Endothelial cell of umbilical vein (primary cell): ENCODE results near the gene SCIN. TPM values are rescaled to one million over a fixed set of nuclear protein-coding genes. Genes with fewer than 3 reads are reported as not detected.

Experiments used
- BruUV-seq: library from RNA; stranded (reverse); fragments of 400-500 nt; replicated peaks from 2 replicates; lab custom pipeline; 2021; lab: Mats Ljungman, UMichigan
- CTCF ChIA-PET: fragments of 300-600, 350-600 bp; sonication (Branson Sonifier 250); formaldehyde crosslinking; loops from one replicate; lab custom pipeline; 2021; ENCODE audit warnings: antibody characterized with exemption, inconsistent platforms; lab: Charles Lee
- POLR2A ChIA-PET: fragments of 300-600, 350-600 bp; sonication (Branson Sonifier 250); formaldehyde crosslinking; loops from one replicate; lab custom pipeline; 2021; ENCODE audit warnings: antibody characterized with exemption, inconsistent platforms; lab: Charles Lee
- DNase-seq: peaks from one replicate; pipeline ENCODE4 v3.0.0-alpha.2; 2011; ENCODE audit warnings: low read depth, low spot score
- FAIRE-seq: peaks from 2 replicates; lab custom pipeline; 2011; peaks lifted over from hg19 to GRCh38; lab: Jason Lieb, UNC
- H2AFZ ChIP-seq: 2 replicates; pipeline ENCODE4 v1.6.0; 2012; ENCODE audit warnings: low read depth, low read length, control low read depth, inconsistent platforms
- H3K27ac ChIP-seq: 2 replicates; pipeline ENCODE4 v1.5.1; 2011; ENCODE audit warnings: low read depth, mild to moderate bottlenecking, control low read depth, low read length, moderate library complexity; ENCODE audit not compliant: insufficient read depth
- H3K27me3 ChIP-seq, 2 experiments: 2 replicates each; pipeline versions ENCODE4 v1.6.0 to v1.6.1; 2011; ENCODE audit warnings: low read length in 2 of 2, mixed read lengths in 1 of 2; ENCODE audit not compliant: control insufficient read depth in 2 of 2, insufficient read depth in 2 of 2
- H3K36me3 ChIP-seq, 2 experiments: 2 replicates in 1 of 2; 3 replicates in 1 of 2; pipeline ENCODE4 v1.5.1; 2011; ENCODE audit warnings: low read length in 2 of 2, mild to moderate bottlenecking in 1 of 2, moderate library complexity in 1 of 2; ENCODE audit not compliant: control insufficient read depth in 2 of 2, insufficient read depth in 2 of 2; ENCODE audit errors: extremely low read depth in 1 of 2
- H3K4me1 ChIP-seq: 3 replicates; pipeline ENCODE4 v1.5.1; 2011; ENCODE audit warnings: mild to moderate bottlenecking, low read length; ENCODE audit not compliant: control insufficient read depth, insufficient read depth; ENCODE audit errors: extremely low read depth
- H3K4me2 ChIP-seq: 2 replicates; pipeline ENCODE4 v1.6.1; 2011; ENCODE audit warnings: low read length, control low read depth, mixed read lengths; ENCODE audit not compliant: insufficient read depth
- H3K4me3 ChIP-seq, 3 experiments: fragments of 200-600 bp in 1 of 3; sonication (generic), shearing (Covaris generic) in 1 of 3; replicated peaks in 1 of 3; 2 replicates each; pipeline ENCODE4 v1.5.1; 2011 to 2016; ENCODE audit warnings: control low read depth in 3 of 3, low read length in 3 of 3, mild to moderate bottlenecking in 2 of 3, inconsistent platforms in 1 of 3, low read depth in 1 of 3, moderate library complexity in 1 of 3; ENCODE audit not compliant: insufficient read depth in 1 of 3
- H3K79me2 ChIP-seq: 2 replicates; pipeline ENCODE4 v1.6.0; 2012; ENCODE audit warnings: low read length, inconsistent platforms; ENCODE audit not compliant: control insufficient read depth, insufficient read depth
- H3K9ac ChIP-seq: replicated peaks from 2 replicates; pipeline ENCODE3; 2011; ENCODE audit warnings: low read length, control low read depth; ENCODE audit not compliant: insufficient read depth; ENCODE audit errors: extremely low read depth
- H3K9me1 ChIP-seq: replicated peaks from 3 replicates; pipeline ENCODE4 v1.6.0; 2011; ENCODE audit warnings: mild to moderate bottlenecking, low read length; ENCODE audit not compliant: control insufficient read depth, insufficient read depth; ENCODE audit errors: extremely low read depth
- H3K9me3 ChIP-seq: replicated peaks from 2 replicates; pipeline ENCODE4 v1.5.1; 2012; ENCODE audit warnings: low read length, inconsistent platforms; ENCODE audit not compliant: control insufficient read depth, insufficient read depth
- H4K20me1 ChIP-seq: replicated peaks from 2 replicates; pipeline ENCODE3; 2011; ENCODE audit warnings: mild to moderate bottlenecking, low read length; ENCODE audit not compliant: control insufficient read depth, insufficient read depth; ENCODE audit errors: extremely low read depth
- EZH2 ChIP-seq: IDR thresholded peaks from 2 replicates; pipeline ENCODE4 v1.6.1; 2012; ENCODE audit warnings: borderline replicate concordance, low read depth, mild to moderate bottlenecking, moderate library complexity, low read length, inconsistent platforms; ENCODE audit not compliant: severe bottlenecking
- FOS ChIP-seq: IDR thresholded peaks from 2 replicates; pipeline ENCODE4 v1.6.1; 2011; ENCODE audit warnings: mild to moderate bottlenecking, low read length, moderate library complexity, borderline replicate concordance; ENCODE audit not compliant: insufficient read depth
- GATA2 ChIP-seq: IDR thresholded peaks from 2 replicates; pipeline ENCODE4 v1.7.0; 2011; ENCODE audit warnings: low read depth, mild to moderate bottlenecking, moderate library complexity, mixed read lengths, low read length; ENCODE audit not compliant: insufficient read length, insufficient read depth
- JUN ChIP-seq: IDR thresholded peaks from 2 replicates; pipeline ENCODE4 v1.6.1; 2011; ENCODE audit warnings: borderline replicate concordance, low read depth; ENCODE audit not compliant: insufficient read length, insufficient read depth
- MYC ChIP-seq: IDR thresholded peaks from one replicate; pipeline ENCODE4 v1.6.1; 2011; ENCODE audit warnings: mild to moderate bottlenecking, low read depth, low read length
- POLR2A ChIP-seq: IDR thresholded peaks from 2 replicates; pipeline ENCODE4 v1.6.1; 2012; ENCODE audit warnings: low read depth, mild to moderate bottlenecking, control low read depth, low read length
- POLR2AphosphoS5 ChIP-seq: IDR thresholded peaks from 2 replicates; pipeline ENCODE4 v1.6.1; 2012; ENCODE audit warnings: low read depth, mild to moderate bottlenecking, control low read depth, low read length, moderate library complexity; ENCODE audit not compliant: insufficient read depth
- dilution Hi-C: fragments of 300-500 bp; cut with MboI; formaldehyde crosslinking; loops from one replicate; pipeline ENCODE4 v1.15.0; 2019; ENCODE audit warnings: low sequenced_read_pairs; ENCODE audit not compliant: extremely low pct_ligation_motif_present
- intact Hi-C: fragments of 100-400 bp; cut with micrococcal nuclease; formaldehyde crosslinking; loops from one replicate; pipeline ENCODE4 v1.10.0; 2022
- polyA plus RNA-seq, 4 experiments: library from polyadenylated mRNA; depleted of rRNA in 3 of 4; stranded (reverse) in 3 of 4; unstranded in 1 of 4; fragments of >200 nt; gene quantifications; 2 replicates each; pipeline versions ENCODE4 v1.2.1 to v1.2.3, GENCODE V29; 2011 to 2012; ENCODE audit warnings: missing spikeins in 1 of 4
- total RNA-seq: library from RNA; stranded (reverse); gene quantifications from 2 replicates; pipeline ENCODE4 v1.2.3, GENCODE V29; 2021
- TF ChIP-seq, protein P1 (sequence below), 2 donors: IDR thresholded peaks; 1 replicate in 1 of 2; 2 replicates in 1 of 2; pipeline ENCODE4 v1.5.1; 2011; ENCODE audit warnings: low read length in 2 of 2, mild to moderate bottlenecking in 2 of 2, moderate library complexity in 2 of 2, control low read depth in 1 of 2, inconsistent platforms in 1 of 2, low read depth in 1 of 2; ENCODE audit not compliant: insufficient read depth in 1 of 2; ENCODE audit errors: extremely low read depth in 1 of 2
- TF ChIP-seq, protein P2 (sequence below): IDR thresholded peaks from 2 replicates; pipeline ENCODE4 v1.6.1; 2011; ENCODE audit not compliant: insufficient read depth, insufficient read length

The SCIN gene
- total and polyA plus RNA-seq, 2 donors (not counting 3 experiments of a cell fraction or from before 2014, with no cell fraction given), result 0.07 to 0.69 TPM

DNA sequence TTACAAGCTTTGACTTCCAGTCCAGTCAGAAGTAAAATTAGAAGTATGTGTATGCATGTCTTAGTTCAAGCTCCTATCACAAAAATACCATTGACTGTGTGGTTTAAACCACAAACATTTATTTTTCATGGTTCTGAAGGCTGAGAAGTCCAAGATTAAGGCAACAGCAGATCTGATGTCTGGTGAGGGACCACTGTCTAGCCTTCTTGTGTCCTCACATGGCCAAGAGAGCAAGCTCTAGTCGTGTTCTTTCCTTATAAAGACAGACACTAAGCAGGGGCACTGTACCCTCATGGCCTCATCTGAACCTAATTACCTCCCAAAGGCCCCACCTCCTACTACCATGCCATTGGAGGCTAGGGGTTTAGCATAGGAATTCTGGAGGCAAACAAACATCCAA lies 75.6 kb downstream of the SCIN start:
- no peaks in the 10 kb centered on the region for H4K20me1 ChIP-seq
- no peaks in the 10 kb centered on the region for H3K4me1 ChIP-seq
- no peaks in the 10 kb centered on the region for H3K36me3 ChIP-seq
- ChIA-PET CTCF (interaction anchor here (1.0 to 1.3 kb wide), 3 partner anchors 10 to 122 kb away, joined by 3 read pairs; no protein-coding TSS in a partner anchor), POLR2A (no interaction called here)
- no peaks in the 10 kb centered on the region for H3K27me3 ChIP-seq
- no peak overlapping the region for H3K9ac ChIP-seq
- dilution Hi-C loops, result no loop called here
- H2AFZ ChIP-seq, result no peak overlapping the region
- TF ChIP-seq, protein P1, sequence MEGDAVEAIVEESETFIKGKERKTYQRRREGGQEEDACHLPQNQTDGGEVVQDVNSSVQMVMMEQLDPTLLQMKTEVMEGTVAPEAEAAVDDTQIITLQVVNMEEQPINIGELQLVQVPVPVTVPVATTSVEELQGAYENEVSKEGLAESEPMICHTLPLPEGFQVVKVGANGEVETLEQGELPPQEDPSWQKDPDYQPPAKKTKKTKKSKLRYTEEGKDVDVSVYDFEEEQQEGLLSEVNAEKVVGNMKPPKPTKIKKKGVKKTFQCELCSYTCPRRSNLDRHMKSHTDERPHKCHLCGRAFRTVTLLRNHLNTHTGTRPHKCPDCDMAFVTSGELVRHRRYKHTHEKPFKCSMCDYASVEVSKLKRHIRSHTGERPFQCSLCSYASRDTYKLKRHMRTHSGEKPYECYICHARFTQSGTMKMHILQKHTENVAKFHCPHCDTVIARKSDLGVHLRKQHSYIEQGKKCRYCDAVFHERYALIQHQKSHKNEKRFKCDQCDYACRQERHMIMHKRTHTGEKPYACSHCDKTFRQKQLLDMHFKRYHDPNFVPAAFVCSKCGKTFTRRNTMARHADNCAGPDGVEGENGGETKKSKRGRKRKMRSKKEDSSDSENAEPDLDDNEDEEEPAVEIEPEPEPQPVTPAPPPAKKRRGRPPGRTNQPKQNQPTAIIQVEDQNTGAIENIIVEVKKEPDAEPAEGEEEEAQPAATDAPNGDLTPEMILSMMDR (IDR thresholded peaks at IDR 0.05; ENCODE audit: extremely low read depth in 1 of 2, insufficient read depth in 1 of 2, low read depth in 1 of 2, low read length in 2 of 2), result no peak
- TF ChIP-seq EZH2 (no peak), JUN (no peak), POLR2A (no peak), MYC (no peak), GATA2 (no peak), FOS (no peak), POLR2AphosphoS5 (no peak)
- TF ChIP-seq, protein P2, sequence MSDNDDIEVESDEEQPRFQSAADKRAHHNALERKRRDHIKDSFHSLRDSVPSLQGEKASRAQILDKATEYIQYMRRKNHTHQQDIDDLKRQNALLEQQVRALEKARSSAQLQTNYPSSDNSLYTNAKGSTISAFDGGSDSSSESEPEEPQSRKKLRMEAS, result no peak
- DNase-seq (no peak), FAIRE-seq (no peak)
- no peak overlapping the region for H3K27ac ChIP-seq
- H3K9me1 ChIP-seq, result no peaks in the 10 kb centered on the region
- no peak overlapping the region for H3K4me3 ChIP-seq
- intact Hi-C loops, result loop anchor here (10.0 kb wide), 1 partner anchor 1079 kb away; no protein-coding TSS in a partner anchor
- no peaks in the 10 kb centered on the region for H3K79me2 ChIP-seq
- no peak overlapping the region for H3K4me2 ChIP-seq
- BruUV-seq, result no TSS peak
- H3K9me3 ChIP-seq, result no peaks in the 10 kb centered on the region
